Uterus (tissue), 2 donors: ENCODE data around the gene SHQ1.

Experiments
- POLR2A ChIP-seq, 2 donors: fragments of 450-650 bp; IDR thresholded peaks; one replicate each; pipeline ENCODE4 v1.6.1; 2016; ENCODE audit warnings: antibody characterized with exemption in 2 of 2, mild to moderate bottlenecking in 1 of 2, moderate library complexity in 1 of 2
- TF ChIP-seq, protein P1 (sequence below), 4 experiments: fragments of 200-600 bp in 2 of 4; fragments of 450-650 bp in 2 of 4; sonication (generic) in 2 of 4; IDR thresholded peaks; one replicate each; pipeline ENCODE4 v1.5.1; 2016 to 2019; ENCODE audit warnings: antibody characterized with exemption in 4 of 4, mild to moderate bottlenecking in 2 of 4, moderate library complexity in 1 of 4

DNA sequence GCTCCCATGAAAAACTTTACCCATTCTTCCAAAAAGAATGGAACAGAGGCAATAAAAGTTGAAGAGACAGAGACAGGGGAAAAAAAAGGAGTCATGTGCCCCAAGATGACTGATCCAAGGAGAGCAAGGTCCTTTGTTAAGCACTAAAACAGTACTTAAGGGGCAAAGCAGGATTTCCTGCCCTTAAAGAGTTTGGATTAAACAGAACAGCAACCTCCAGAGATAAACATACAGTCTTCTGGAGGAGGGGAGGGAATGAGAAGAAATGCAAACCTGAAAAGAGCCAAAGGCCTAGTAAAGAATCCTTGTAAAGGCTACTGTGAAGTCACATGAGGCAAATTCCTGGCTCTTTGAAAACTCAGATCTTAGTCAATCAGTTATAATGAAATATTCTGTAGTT is 38.2 kb downstream of the SHQ1 start:
- TF ChIP-seq, protein P1, sequence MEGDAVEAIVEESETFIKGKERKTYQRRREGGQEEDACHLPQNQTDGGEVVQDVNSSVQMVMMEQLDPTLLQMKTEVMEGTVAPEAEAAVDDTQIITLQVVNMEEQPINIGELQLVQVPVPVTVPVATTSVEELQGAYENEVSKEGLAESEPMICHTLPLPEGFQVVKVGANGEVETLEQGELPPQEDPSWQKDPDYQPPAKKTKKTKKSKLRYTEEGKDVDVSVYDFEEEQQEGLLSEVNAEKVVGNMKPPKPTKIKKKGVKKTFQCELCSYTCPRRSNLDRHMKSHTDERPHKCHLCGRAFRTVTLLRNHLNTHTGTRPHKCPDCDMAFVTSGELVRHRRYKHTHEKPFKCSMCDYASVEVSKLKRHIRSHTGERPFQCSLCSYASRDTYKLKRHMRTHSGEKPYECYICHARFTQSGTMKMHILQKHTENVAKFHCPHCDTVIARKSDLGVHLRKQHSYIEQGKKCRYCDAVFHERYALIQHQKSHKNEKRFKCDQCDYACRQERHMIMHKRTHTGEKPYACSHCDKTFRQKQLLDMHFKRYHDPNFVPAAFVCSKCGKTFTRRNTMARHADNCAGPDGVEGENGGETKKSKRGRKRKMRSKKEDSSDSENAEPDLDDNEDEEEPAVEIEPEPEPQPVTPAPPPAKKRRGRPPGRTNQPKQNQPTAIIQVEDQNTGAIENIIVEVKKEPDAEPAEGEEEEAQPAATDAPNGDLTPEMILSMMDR (IDR thresholded peaks at IDR 0.05), result no peak
- TF ChIP-seq POLR2A (IDR thresholded peaks at IDR 0.05), result no peak
